GM13977 (cell line): ENCODE data around the gene FGD3.

Experiments used
- DNase-seq: peaks from one replicate; pipeline ENCODE4 v3.0.0; 2012; ENCODE audit warnings: low spot score
- CTCF ChIP-seq: IDR thresholded peaks from 2 replicates; pipeline ENCODE4 v1.5.1; 2012; ENCODE audit warnings: mild to moderate bottlenecking, control low read depth; ENCODE audit not compliant: insufficient read depth; ENCODE audit errors: extremely low read depth, missing control alignments
- in situ Hi-C: fragments of 300-500 bp; cut with MboI; formaldehyde crosslinking; loops from one replicate; pipeline ENCODE4 v1.12.0; 2022; ENCODE audit warnings: low sequenced_read_pairs, low pct_unique_long_range_greater_than_20kb, mixed read lengths, inconsistent platforms; ENCODE audit not compliant: unreplicated experiment

The FGD3 gene

GRCh38 chr9:93057042-93057702 is 109.8 kb downstream of the FGD3 start:
- no peak for DNase-seq
- TF ChIP-seq CTCF, result no peak
- in situ Hi-C loops, result no loop called here

DNA sequence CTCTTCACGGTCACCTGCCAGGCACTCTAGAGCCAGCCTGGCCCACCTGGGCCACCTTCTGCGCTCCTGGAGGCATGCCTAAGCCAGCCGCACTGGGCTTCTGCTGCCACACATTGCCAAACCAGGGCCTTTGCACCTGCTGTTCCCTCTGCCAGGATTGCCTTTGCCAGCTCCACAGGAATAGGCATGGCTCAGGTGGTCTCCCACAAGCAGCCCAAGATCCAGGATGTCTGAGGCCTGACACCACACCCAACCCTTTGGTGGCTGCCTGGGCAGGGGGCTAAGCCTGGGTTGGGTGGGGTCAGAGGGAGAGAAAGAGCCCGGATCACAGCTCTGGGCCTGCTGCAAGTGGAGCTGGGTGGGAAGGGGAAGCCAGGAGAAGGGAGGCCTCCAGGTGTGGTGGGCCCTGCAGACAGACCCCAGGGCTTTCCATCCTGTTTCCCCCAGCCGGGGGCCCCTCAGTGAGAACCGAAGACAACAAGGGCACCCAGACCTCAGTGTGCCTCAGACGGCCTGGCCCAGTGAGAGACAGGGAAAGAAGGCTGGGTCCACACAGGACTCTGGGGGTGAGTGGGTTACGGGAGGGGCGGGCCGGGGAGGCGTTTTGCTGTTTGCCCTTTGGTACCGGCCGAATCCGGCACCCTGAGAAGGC is 110.5 kb downstream of the FGD3 start:
- DNase-seq, result no peak
- TF ChIP-seq CTCF, result no peak
- in situ Hi-C loops, result no loop called here

DNA sequence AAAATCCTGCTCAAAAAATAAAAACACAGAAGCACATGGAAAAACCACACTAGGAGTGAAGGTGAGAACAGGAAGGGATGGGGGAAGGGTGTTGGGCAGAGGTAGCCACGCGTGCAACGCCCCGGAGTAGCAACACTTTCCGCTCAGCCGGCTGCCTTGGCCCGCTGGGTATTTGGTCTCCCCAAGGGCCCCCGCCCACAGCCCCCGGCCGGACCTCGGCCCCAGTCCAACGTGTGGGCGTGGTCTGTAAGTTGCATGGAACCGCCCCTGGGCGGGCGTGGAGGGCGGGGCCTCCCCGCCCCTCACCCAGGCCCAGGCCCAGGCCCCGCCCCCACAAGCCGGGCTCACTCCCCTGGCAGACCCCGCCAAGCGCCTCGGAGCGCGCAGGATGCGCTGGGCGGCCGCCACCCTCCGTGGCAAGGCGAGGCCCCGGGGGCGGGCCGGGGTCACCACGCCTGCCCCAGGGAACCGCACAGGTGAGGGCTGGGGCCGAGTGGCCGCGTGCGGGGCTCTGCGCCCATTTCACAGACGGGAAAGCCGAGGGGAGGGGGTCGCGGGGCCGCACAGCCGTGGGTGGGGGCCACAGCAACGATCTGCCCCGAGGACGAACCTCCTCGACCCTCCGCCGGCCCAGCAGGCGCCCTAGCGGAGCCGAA is 111.2 kb downstream of the FGD3 start, which contains the start of gene SUSD3:
SUSD3 (plus strand) TSS at position 347 of the 656 bp plus-strand sequence; CDS start at position 389, 42 bp downstream.
- in situ Hi-C loops, result no loop called here
- TF ChIP-seq CTCF, result no peak
- DNase-seq, result peak; percentile 92

DNA sequence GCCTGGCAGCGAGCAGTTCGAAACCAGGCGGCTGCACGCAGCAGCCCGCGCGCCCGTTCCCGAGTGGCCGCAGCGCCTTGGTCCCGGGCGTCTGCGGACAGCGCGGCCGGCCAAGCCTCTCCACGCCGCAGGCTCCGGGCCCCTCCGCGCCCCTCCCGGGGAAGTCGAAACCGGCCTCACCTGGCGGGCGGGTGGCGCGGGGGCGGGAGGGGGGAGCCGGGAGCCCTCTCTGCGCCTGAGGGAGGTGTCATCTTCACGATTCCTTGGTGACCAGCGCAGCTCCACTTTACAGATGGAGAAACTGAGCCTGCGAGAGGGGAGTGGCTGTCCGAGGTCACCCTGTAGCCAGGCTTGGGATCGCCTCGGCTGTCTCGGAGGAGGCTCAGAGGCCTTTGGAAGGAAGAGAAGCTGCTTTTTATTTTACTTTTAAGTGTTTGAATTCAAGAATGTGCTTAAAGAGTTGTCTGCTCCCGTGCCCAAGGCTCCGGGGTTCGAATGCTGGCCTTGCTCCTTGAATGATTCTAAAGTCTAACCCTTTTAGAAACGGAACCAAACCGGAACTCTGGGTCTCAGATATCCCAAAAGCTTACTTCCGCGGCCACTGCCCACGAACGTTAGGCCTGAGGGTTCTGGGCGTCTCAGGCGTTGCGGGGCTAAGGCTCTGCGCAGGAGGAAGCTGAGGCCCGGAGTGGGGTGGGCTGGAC is 111.8 kb downstream of the FGD3 start:
- TF ChIP-seq CTCF, result no peak
- in situ Hi-C loops, result no loop called here
- peak; percentile 56 for DNase-seq

- no peak for TF ChIP-seq CTCF
- DNase-seq, result no peak
- in situ Hi-C loops, result no loop called here
Observed at GRCh38 chr9:93059715-93060578, 112.6 kb downstream of the FGD3 start.

- DNase-seq, result peak; percentile 61
- TF ChIP-seq CTCF, result no peak
- in situ Hi-C loops, result no loop called here
Observed at GRCh38 chr9:93060746-93061259, 113.5 kb downstream of the FGD3 start.
